Upper lobe of left lung (tissue), 6 donors: ENCODE data around the gene AOAH. TPM values are rescaled to one million over a fixed set of nuclear protein-coding genes. Genes with fewer than 3 reads are reported as not detected.

Source experiments
- ATAC-seq, 2 donors: fragments of 200-7000 bp; cut with Tn5 transposase; one replicate each; pipeline ENCODE4 v1.9.1; 2022; ENCODE audit warnings: mild to moderate bottlenecking in 2 of 2, moderate library complexity in 2 of 2; ENCODE audit not compliant: low FRiP score in 2 of 2
- DNase-seq, 2 donors: peaks; one replicate each; pipeline ENCODE4 v3.0.0-alpha.2; 2019 to 2020
- H3K27ac ChIP-seq, 4 donors: fragments of 200-600 bp; sonication (generic); one replicate each; pipeline ENCODE4 v1.5.1; 2016 to 2019
- H3K27me3 ChIP-seq, 4 donors: fragments of 200-600 bp; sonication (generic); one replicate each; pipeline ENCODE4 v1.5.1; 2017 to 2019
- H3K36me3 ChIP-seq, 4 donors: fragments of 200-600 bp; sonication (generic); one replicate each; pipeline ENCODE4 v1.5.1; 2016 to 2019
- H3K4me1 ChIP-seq, 4 donors: fragments of 200-600 bp; sonication (generic); one replicate each; pipeline ENCODE4 v1.5.1; 2018 to 2019
- H3K4me3 ChIP-seq, 4 donors: fragments of 200-600 bp; sonication (generic); one replicate each; pipeline ENCODE4 v1.5.1; 2017 to 2019; ENCODE audit warnings: mild to moderate bottlenecking in 2 of 4, moderate library complexity in 1 of 4
- H3K9me3 ChIP-seq, 4 donors: fragments of 200-600 bp; sonication (generic); one replicate each; pipeline ENCODE4 v1.5.1; 2018 to 2019
- CTCF ChIP-seq, 6 experiments: fragments of 450-650 bp in 4 of 6; fragments of 200-600 bp in 2 of 6; sonication (generic) in 2 of 6; IDR thresholded peaks; one replicate each; pipeline ENCODE4 v1.5.1; 2016 to 2019; ENCODE audit warnings: antibody characterized with exemption in 6 of 6
- EP300 ChIP-seq, 4 donors: sonication (generic); formaldehyde crosslinking; IDR thresholded peaks; one replicate each; pipeline ENCODE4 v1.5.1; 2017; ENCODE audit warnings: antibody characterized with exemption in 4 of 4, control low read depth in 2 of 4
- POLR2A ChIP-seq, 4 donors: fragments of 450-650 bp; IDR thresholded peaks; one replicate each; pipeline ENCODE4 v1.5.1; 2016 to 2017; ENCODE audit warnings: antibody characterized with exemption in 4 of 4, mild to moderate bottlenecking in 2 of 4
- POLR2AphosphoS5 ChIP-seq, 2 donors: sonication (generic); formaldehyde crosslinking; IDR thresholded peaks; one replicate each; pipeline ENCODE4 v1.5.1; 2017; ENCODE audit warnings: antibody characterized with exemption in 2 of 2
- WGBS, 2 donors: methylation state at CpG; one replicate each; pipeline ENCODE4 v1.1.5; 2017 to 2018; 5-methylcytosine and 5-hydroxymethylcytosine counted together
- total RNA-seq, 6 donors: library from RNA; depleted of rRNA in 4 of 6; stranded (reverse); fragments of >200 nt in 4 of 6; gene quantifications; one replicate each; pipeline versions ENCODE4 v1.1.0 to v1.2.1, GENCODE V29; 2016 to 2021
- donor health status: DM: no; HTN: no; CAD: no; lungs with moderate emphysema.
- donor health status: DM: no; HTN: yes; CAD: no; lungs with severe emphysema.

The AOAH gene
- total RNA-seq, 6 donors from 2014 or later, result 18.5 to 36.8 (median 25.7) TPM

- DNase-seq (no peak), ATAC-seq (no peak)
- no peaks in the 10 kb centered on the region for H3K36me3 ChIP-seq
- H3K27ac ChIP-seq, result no peak overlapping the region
- no peak for TF ChIP-seq CTCF (IDR thresholded peaks at IDR 0.05)
- no peaks in the 10 kb centered on the region for H3K9me3 ChIP-seq
- 85 to 87% methylated on average over 11 of the region's 11 CpGs for WGBS, 2 donors
- no peak overlapping the region for H3K4me3 ChIP-seq
- H3K4me1 ChIP-seq, result peaks cover 0 to 4% (median under 1%) of the 10 kb centered on the region in 4 donors
- no peaks in the 10 kb centered on the region for H3K27me3 ChIP-seq
Observed at GRCh38 chr7:36653663-36654355, 70.5 kb downstream of the AOAH start.

- DNase-seq (no peak), ATAC-seq (no peak)
- H3K27ac ChIP-seq, result no peak overlapping the region
- 61% methylated on average over 3 of the region's 3 CpGs for WGBS, 2 donors
- no peaks in the 10 kb centered on the region for H3K9me3 ChIP-seq
- H3K36me3 ChIP-seq, result no peaks in the 10 kb centered on the region
- H3K27me3 ChIP-seq, result no peaks in the 10 kb centered on the region
- TF ChIP-seq POLR2AphosphoS5 (IDR thresholded peaks at IDR 0.05), result no peak
- TF ChIP-seq CTCF (IDR thresholded peaks at IDR 0.05), result no peak
- no peak for TF ChIP-seq POLR2A (IDR thresholded peaks at IDR 0.05)
- TF ChIP-seq EP300 (IDR thresholded peaks at IDR 0.05), result no peak
- H3K4me3 ChIP-seq, result no peak overlapping the region
- H3K4me1 ChIP-seq, result no peaks in the 10 kb centered on the region
Observed at GRCh38 chr7:36653008-36653662, 71.2 kb downstream of the AOAH start.

GRCh38 chr7:36652431-36652830, 71.9 kb downstream of the AOAH start:
- no peaks in the 10 kb centered on the region for H3K27me3 ChIP-seq
- H3K36me3 ChIP-seq, result no peaks in the 10 kb centered on the region
- WGBS, 2 donors, result 85 to 88% methylated on average over 5 of the region's 5 CpGs
- ATAC-seq (no peak), DNase-seq (no peak)
- H3K9me3 ChIP-seq, result no peaks in the 10 kb centered on the region
- H3K27ac ChIP-seq, result no peak overlapping the region
- H3K4me1 ChIP-seq, result no peaks in the 10 kb centered on the region
- no peak for TF ChIP-seq EP300 (IDR thresholded peaks at IDR 0.05)
- no peak for TF ChIP-seq POLR2AphosphoS5 (IDR thresholded peaks at IDR 0.05)
- no peak for TF ChIP-seq POLR2A (IDR thresholded peaks at IDR 0.05)
- no peak for TF ChIP-seq CTCF (IDR thresholded peaks at IDR 0.05)
- no peak overlapping the region for H3K4me3 ChIP-seq

GRCh38 chr7:36651404-36651803, 72.9 kb downstream of the AOAH start:
- H3K4me3 ChIP-seq, result no peak overlapping the region
- H3K27me3 ChIP-seq, result no peaks in the 10 kb centered on the region
- 66 to 68% methylated on average over 2 of the region's 2 CpGs for WGBS, 2 donors
- H3K27ac ChIP-seq, result no peak overlapping the region
- H3K4me1 ChIP-seq, result no peaks in the 10 kb centered on the region
- no peaks in the 10 kb centered on the region for H3K36me3 ChIP-seq
- H3K9me3 ChIP-seq, result no peaks in the 10 kb centered on the region
- ATAC-seq (no peak), DNase-seq (no peak)
- TF ChIP-seq CTCF (IDR thresholded peaks at IDR 0.05) (no peak), POLR2A (IDR thresholded peaks at IDR 0.05) (no peak), EP300 (IDR thresholded peaks at IDR 0.05) (no peak), POLR2AphosphoS5 (IDR thresholded peaks at IDR 0.05) (no peak)
